K562 (cell line): ENCODE results near the gene HCN3. TPM values are rescaled to one million over a fixed set of nuclear protein-coding genes. Genes with fewer than 3 reads are reported as not detected.
A peak's percentile ranks its signal among the peaks of the same experiment; 100 is the strongest.
"Not testable (repeated sequence)": the region's sequence is repeated elsewhere in the genome, so short reads cannot be mapped to it uniquely, and the experiment has no call there.

ENCODE experiments used
- ATAC-seq: fragments of 200-7000 bp; cut with Tn5 transposase; 3 replicates; pipeline ENCODE4 v1.9.1; 2020; ENCODE audit warnings: moderate library complexity
- BruUV-seq: library from RNA; stranded (reverse); fragments of 400-500 nt; replicated peaks from 2 replicates; lab custom pipeline; 2021; lab: Mats Ljungman, UMichigan
- CTCF ChIA-PET: fragments of 300-600 bp; formaldehyde crosslinking; extraction: SDS; loops from one replicate; lab custom pipeline; 2021; ENCODE audit warnings: low intra/inter-chr PET ratio; lab: Yijun Ruan, JAX
- POLR2A ChIA-PET: fragments of 300-600, 350-650 bp; sonication (Branson Sonifier 250); formaldehyde crosslinking; extraction: SDS; loops from one replicate; lab custom pipeline; 2021; ENCODE audit warnings: antibody characterized with exemption, inconsistent platforms; lab: Yijun Ruan, JAX
- DNase-seq, 4 experiments: peaks; one replicate each; pipeline versions ENCODE4 v3.0.0 to v3.0.0-alpha.2; 2011 to 2018; ENCODE audit warnings: low spot score in 3 of 4, mixed read lengths in 3 of 4; ENCODE audit errors: extremely low read depth in 1 of 4
- FAIRE-seq: peaks from 2 replicates; lab custom pipeline; 2011; peaks lifted over from hg19 to GRCh38; lab: Jason Lieb, UNC
- H2AFZ ChIP-seq: 2 replicates; pipeline ENCODE4 v1.6.0; 2011; ENCODE audit warnings: low read depth, low read length, control low read depth, inconsistent platforms
- H3K27ac ChIP-seq: fragments of 200-600 bp; 3 replicates; pipeline ENCODE4 v1.8.0; 2011; ENCODE audit warnings: low read depth, mild to moderate bottlenecking, control low read depth, inconsistent platforms, low read length, moderate library complexity, mixed read lengths; ENCODE audit errors: extremely low read depth
- H3K27me3 ChIP-seq, 2 experiments: fragments of 300-600 bp in 1 of 2; 2 replicates in 1 of 2; 3 replicates in 1 of 2; pipeline versions ENCODE4 v1.6.0 to v1.8.0; 2011; ENCODE audit warnings: inconsistent platforms in 2 of 2, low read length in 2 of 2, mild to moderate bottlenecking in 1 of 2, mixed read lengths in 1 of 2, moderate library complexity in 1 of 2; ENCODE audit not compliant: control insufficient read depth in 2 of 2, insufficient read depth in 2 of 2
- H3K36me3 ChIP-seq: fragments of 300-600 bp; 3 replicates; pipeline ENCODE4 v1.8.0; 2011; ENCODE audit warnings: mild to moderate bottlenecking, low read length, inconsistent platforms; ENCODE audit not compliant: control insufficient read depth, insufficient read depth
- H3K4me1 ChIP-seq, 2 experiments: fragments of 200-600 bp in 1 of 2; replicated peaks in 1 of 2; 2 replicates in 1 of 2; 3 replicates in 1 of 2; pipeline versions ENCODE4 v1.5.1 to v1.8.0; 2011; ENCODE audit warnings: inconsistent platforms in 2 of 2, low read length in 2 of 2, mild to moderate bottlenecking in 1 of 2, mixed read lengths in 1 of 2, moderate library complexity in 1 of 2; ENCODE audit not compliant: control insufficient read depth in 2 of 2, insufficient read depth in 2 of 2
- H3K4me2 ChIP-seq: 2 replicates; pipeline ENCODE4 v1.6.1; 2011; ENCODE audit warnings: low read length, control low read depth, inconsistent platforms, mixed read lengths; ENCODE audit not compliant: insufficient read depth
- H3K4me3 ChIP-seq: fragments of 200-600 bp; sonication (generic), shearing (Covaris generic); 2 replicates; pipeline ENCODE4 v1.5.1; 2016; ENCODE audit warnings: control low read depth, inconsistent platforms
- H3K79me2 ChIP-seq: fragments of 200-600 bp; 3 replicates; pipeline ENCODE4 v1.8.0; 2011; ENCODE audit warnings: low read length, inconsistent platforms; ENCODE audit not compliant: control insufficient read depth, insufficient read depth
- H3K9ac ChIP-seq, 2 experiments: 2 replicates each; pipeline versions ENCODE4 v1.6.0 to v1.6.1; 2011; ENCODE audit warnings: low read depth in 2 of 2, low read length in 2 of 2, control low read depth in 1 of 2, inconsistent platforms in 1 of 2, mild to moderate bottlenecking in 1 of 2, mixed read lengths in 1 of 2; ENCODE audit not compliant: insufficient read depth in 1 of 2
- H3K9me1 ChIP-seq: one replicate; pipeline ENCODE4 v1.6.0; 2011; ENCODE audit warnings: inconsistent platforms, mild to moderate bottlenecking, low read length, moderate library complexity; ENCODE audit not compliant: control insufficient read depth, insufficient read depth
- H3K9me3 ChIP-seq: replicated peaks from 2 replicates; pipeline ENCODE4 v1.5.1; 2011; ENCODE audit warnings: low read depth, low read length, inconsistent platforms; ENCODE audit not compliant: control insufficient read depth, insufficient read depth
- H4K20me1 ChIP-seq: replicated peaks from 2 replicates; pipeline ENCODE4 v1.6.1; 2011; ENCODE audit warnings: low read length, inconsistent platforms, mixed read lengths; ENCODE audit not compliant: control insufficient read depth, insufficient read depth
- ATF3 ChIP-seq, 2 experiments: fragments of 450-650 bp in 1 of 2; sonication (generic) in 1 of 2; formaldehyde crosslinking in 1 of 2; IDR thresholded peaks in 1 of 2; conservative IDR thresholded peaks in 1 of 2; 2 replicates each; pipeline versions ENCODE4 v1.6.1 to v1.8.1; 2016 to 2023; ENCODE audit warnings: mild to moderate bottlenecking in 2 of 2, moderate library complexity in 2 of 2, inconsistent platforms in 1 of 2, missing genetic modification reagents in 1 of 2
- CEBPB ChIP-seq: fragments of 450-650 bp; IDR thresholded peaks from 2 replicates; pipeline ENCODE4 v1.6.1; 2016; ENCODE audit warnings: missing genetic modification characterization, missing compliant biosample characterization
- CEBPG ChIP-seq, 3 experiments: fragments of 200-800 bp in 1 of 3; sonication (Bioruptor generic) in 1 of 3; sonication (generic) in 1 of 3; formaldehyde crosslinking in 1 of 3; IDR thresholded peaks in 2 of 3; conservative IDR thresholded peaks in 1 of 3; 2 replicates each; pipeline versions ENCODE4 v1.6.1 to v1.8.0; 2016 to 2022; ENCODE audit warnings: missing compliant biosample characterization in 2 of 3, missing genetic modification characterization in 2 of 3, mild to moderate bottlenecking in 1 of 3, missing genetic modification reagents in 1 of 3
- IRF9 ChIP-seq: fragments of 450-650 bp; IDR thresholded peaks from 2 replicates; pipeline ENCODE4 v1.6.1; 2016; ENCODE audit warnings: missing biosample characterization, missing genetic modification characterization
- WGBS: fragments of 100-300 bp; shearing (Covaris generic); methylation state at CpG from one replicate; pipeline ENCODE4 v1.1.6; 2016; ENCODE audit warnings: low coverage, mixed read lengths; ENCODE audit not compliant: insufficient coverage; ENCODE audit errors: missing lambda C conversion rate; 5-methylcytosine and 5-hydroxymethylcytosine counted together
- in situ Hi-C: fragments of 300-500 bp; cut with MboI; formaldehyde crosslinking; loops from 4 replicates; pipeline ENCODE4 v1.15.0; 2018; ENCODE audit warnings: inconsistent platforms, mixed read lengths
- intact Hi-C: fragments of 100-400 bp; cut with micrococcal nuclease; formaldehyde crosslinking; loops from 2 replicates; pipeline ENCODE4 v1.14.2; 2022
- polyA plus RNA-seq, 8 experiments: library from polyadenylated mRNA; depleted of rRNA in 4 of 8; stranded (reverse) in 5 of 8; unstranded in 3 of 8; fragments of >200 nt; fragmentation: Nextera tagmentation in 2 of 8; fragmentation: Illumina TruSeq in 1 of 8; extraction: Ambion mirVana in 2 of 8; extraction: Trizol in 1 of 8; gene quantifications; 2 replicates each; pipeline versions ENCODE4 v1.2.1 to v1.2.3, GENCODE V29; 2011 to 2014; ENCODE audit warnings: inconsistent platforms in 1 of 8, missing spikeins in 1 of 8
- total RNA-seq, 7 experiments: library from RNA; depleted of rRNA in 6 of 7; stranded (reverse); fragments of >200 nt in 6 of 7; fragmentation: Illumina TruSeq in 2 of 7; extraction: Trizol in 2 of 7; gene quantifications; 2 replicates each; pipeline versions ENCODE4 v1.2.1 to v1.2.3, GENCODE V29; 2011 to 2021; ENCODE audit warnings: low replicate concordance in 1 of 7

HCN3 gene
- total and polyA plus RNA-seq, 9 of the 15 experiments (the other 6 are each of a cell fraction or from before 2014, with no cell fraction given), result 0.91 to 9.7 (median 3.9) TPM

DNA sequence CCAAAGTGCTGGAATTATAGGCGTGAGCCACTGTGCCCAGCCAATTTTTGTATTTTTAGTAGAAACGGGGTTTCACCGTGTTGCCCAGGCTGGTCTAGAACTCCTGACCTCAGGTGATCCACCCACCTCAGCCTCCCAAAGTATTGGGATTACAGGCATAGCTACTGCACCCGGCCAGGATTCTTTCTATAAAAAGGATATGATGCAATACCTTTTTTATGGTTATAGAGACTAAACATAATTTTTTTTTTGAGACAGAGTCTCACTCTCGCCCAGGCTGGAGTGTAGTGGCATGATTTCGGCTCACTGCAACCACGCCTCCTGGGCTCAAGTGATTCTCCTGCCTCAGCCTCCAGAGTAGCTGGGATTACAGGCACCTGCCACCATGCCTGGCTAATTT is 51.6 kb downstream of the HCN3 start:
- H3K4me2 ChIP-seq; H3K27me3 ChIP-seq; BruUV-seq; CTCF ChIA-PET; DNase-seq; FAIRE-seq; H3K9ac ChIP-seq; H3K9me3 ChIP-seq; H2AFZ ChIP-seq; H4K20me1 ChIP-seq; H3K27ac ChIP-seq; ATAC-seq; in situ Hi-C loops; H3K9me1 ChIP-seq; H3K4me3 ChIP-seq; TF ChIP-seq ATF3 (CRISPR knock-in tag; conservative IDR thresholded peaks at IDR 0.05); CEBPG (CRISPR knock-in tag; IDR thresholded peaks at IDR 0.05): not testable (repeated sequence)
- Histone ChIP-seq H3K79me2 (peaks cover 19% of the 10 kb centered on the region), H3K36me3 (peaks cover 53% of the 10 kb centered on the region), H3K4me1 (peaks cover 9 to 30% of the 10 kb centered on the region in 2 experiments; a peak in 4 of 5 replicates)
- TF ChIP-seq CEBPB (peak; percentile 72), ATF3 (IDR thresholded peaks at IDR 0.05) (peak; percentile 55; the same call in 1 of the 2 replicates), IRF9 (tag) (peak; percentile 48; the same call in 1 of the 2 replicates), CEBPG (tag; conservative IDR thresholded peaks at IDR 0.05 in 1 of 2, IDR thresholded peaks at IDR 0.05 in 1 of 2) (peak; percentile 43 to 88; a peak in 3 of 4 replicates)
- intact Hi-C loops, result loop anchor here (10.0 kb wide), 1 partner anchor 266 kb away; no protein-coding TSS in a partner anchor
- WGBS, result 90% methylated on average over 7 of the region's 7 CpGs
- POLR2A ChIA-PET, result interaction anchor here (1.0 to 3.0 kb wide), 3 partner anchors 9 to 14 kb away, joined by 3 to 10 read pairs (median 3); no protein-coding TSS in a partner anchor
